Fibroblast of pulmonary artery (primary cell): ENCODE results near the gene CCNY.

ENCODE experiments used
- DNase-seq: peaks from one replicate; pipeline ENCODE4 v3.0.0-alpha.2; 2010; ENCODE audit warnings: low read depth
- H3K4me3 ChIP-seq: replicated peaks from 2 replicates; pipeline ENCODE4 v1.5.1; 2011; ENCODE audit warnings: low read depth, mild to moderate bottlenecking, control low read depth, low read length, moderate library complexity
- CTCF ChIP-seq: IDR thresholded peaks from 2 replicates; pipeline ENCODE4 v1.5.1; 2011; ENCODE audit warnings: mild to moderate bottlenecking, control low read depth, low read length, inconsistent platforms; ENCODE audit errors: missing control alignments

The CCNY gene

GRCh38 chr10:35446439-35446838, 110.1 kb downstream of the CCNY start:
- H3K4me3 ChIP-seq = no peak overlapping the region
- DNase-seq = no peak
- TF ChIP-seq CTCF = no peak

- H3K4me3 ChIP-seq = peak overlapping the region; percentile 6
- peak; percentile 90 for DNase-seq
- no peak for TF ChIP-seq CTCF
These were observed 111.5 kb downstream of the CCNY start for GRCh38 chr10:35447693-35448407.

GRCh38 chr10:35448687-35449662, 112.7 kb downstream of the CCNY start:
- TF ChIP-seq CTCF = no peak
- H3K4me3 ChIP-seq = no peak overlapping the region
- DNase-seq = peak; percentile 78

GRCh38 chr10:35449944-35450343, 113.6 kb downstream of the CCNY start:
- no peak for TF ChIP-seq CTCF
- no peak overlapping the region for H3K4me3 ChIP-seq
- DNase-seq = no peak

- no peak for TF ChIP-seq CTCF
- H3K4me3 ChIP-seq = no peak overlapping the region
- DNase-seq = peak; percentile 62
These were observed 115.1 kb downstream of the CCNY start for GRCh38 chr10:35451151-35452016.

GRCh38 chr10:35452171-35452570, 115.9 kb downstream of the CCNY start:
- TF ChIP-seq CTCF = no peak
- no peak for DNase-seq
- H3K4me3 ChIP-seq = no peak overlapping the region
